KOPT-K1 (cell line): ENCODE measurements around the gene SH3BP2.

ENCODE experiments used
- H3K27ac ChIP-seq: fragments of 200-600 bp; sonication (generic); 2 replicates; pipeline ENCODE4 v1.5.1; 2016; ENCODE audit warnings: antibody characterized with exemption, mild to moderate bottlenecking, low read depth, low read length; ENCODE audit not compliant: poor library complexity, severe bottlenecking
- H3K36me3 ChIP-seq: fragments of 200-600 bp; sonication (generic); 2 replicates; pipeline ENCODE4 v1.5.1; 2017; ENCODE audit warnings: antibody characterized with exemption, mild to moderate bottlenecking, low read length, moderate library complexity; ENCODE audit not compliant: insufficient read depth
- H3K9me3 ChIP-seq: fragments of 200-600 bp; sonication (generic); 2 replicates; pipeline ENCODE4 v1.5.1; 2017; ENCODE audit warnings: antibody characterized with exemption, low read length, mild to moderate bottlenecking; ENCODE audit not compliant: insufficient read depth, poor library complexity, severe bottlenecking

SH3BP2 gene

DNA sequence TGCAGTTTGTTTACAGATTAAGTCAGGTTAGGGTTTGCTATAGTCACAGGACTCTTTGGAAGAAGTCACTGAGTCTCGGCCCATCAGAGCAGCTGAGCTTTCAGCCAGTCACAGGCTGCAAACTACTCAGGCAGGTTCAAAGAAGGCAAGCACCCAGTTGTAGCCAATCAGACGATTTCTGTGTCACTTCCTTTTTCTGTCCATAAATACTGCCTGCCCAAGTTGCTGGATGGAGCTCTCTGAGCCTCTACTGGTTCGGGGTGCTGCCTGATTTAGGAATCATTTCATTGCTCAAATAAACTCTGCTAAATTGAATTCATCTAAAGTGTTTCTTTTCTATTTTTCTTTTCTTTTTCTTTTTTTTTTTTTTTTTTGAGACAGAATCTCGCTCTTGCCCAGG is 7.3 kb upstream of the SH3BP2 start:
- H3K27ac ChIP-seq: peak overlapping the region; percentile 24
- no peaks in the 10 kb centered on the region for H3K9me3 ChIP-seq
- H3K36me3 ChIP-seq: no peaks in the 10 kb centered on the region

DNA sequence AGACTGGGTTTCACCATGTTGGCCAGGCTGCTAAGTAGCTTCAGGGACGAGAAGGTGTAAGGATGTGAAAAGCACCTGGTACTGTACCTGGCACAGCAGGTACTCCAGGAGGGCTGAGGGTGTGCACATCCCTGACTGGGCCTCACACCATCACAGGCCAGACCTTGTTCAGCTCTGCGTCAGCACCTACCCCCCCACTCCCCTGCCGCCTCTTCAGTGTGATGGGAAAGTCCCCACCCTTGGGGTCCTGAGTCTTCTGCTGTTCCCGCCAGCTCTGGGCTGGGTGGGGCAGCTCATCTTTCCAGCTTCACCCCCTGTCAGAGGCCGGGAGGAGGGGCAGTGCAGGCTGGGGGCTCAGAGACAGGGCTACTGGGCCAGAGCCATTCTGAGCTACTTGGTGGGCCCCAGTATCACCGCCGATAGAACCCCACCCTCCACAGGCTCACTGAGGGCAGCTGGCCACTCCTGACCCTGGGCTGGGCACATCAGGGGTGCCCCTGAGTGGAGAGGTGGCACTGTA is 6.7 kb upstream of the SH3BP2 start:
- H3K27ac ChIP-seq: no peak overlapping the region

DNA sequence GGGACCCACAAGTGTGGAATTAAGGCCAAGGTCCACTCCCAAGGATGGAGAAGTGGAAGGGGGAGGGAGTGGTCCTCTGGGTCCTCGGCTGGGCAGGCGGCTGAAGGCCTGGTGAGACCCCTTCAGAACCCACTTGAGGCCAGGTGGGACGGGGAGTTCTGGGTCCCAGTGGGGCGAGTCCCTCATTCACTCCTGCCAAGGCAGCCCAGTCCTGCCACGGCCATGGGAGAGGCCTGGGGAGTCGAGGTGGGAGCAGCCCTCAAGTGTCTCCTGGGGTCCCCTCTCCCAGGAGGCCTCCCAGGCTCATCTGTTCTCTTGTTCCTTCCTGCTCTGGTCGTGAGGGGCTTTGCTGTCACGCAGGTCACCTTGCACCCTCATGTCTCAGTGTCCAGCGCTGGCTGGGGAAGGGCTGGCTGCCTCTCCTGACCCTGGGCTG is 6.1 kb upstream of the SH3BP2 start:
- Histone ChIP-seq H3K27ac (peak overlapping the region; percentile 16), H3K9me3 (no peaks in the 10 kb centered on the region), H3K36me3 (no peaks in the 10 kb centered on the region)

More for the DNA sequence above, 6.7 kb upstream of the SH3BP2 start:
- H3K36me3 ChIP-seq: no peaks in the 10 kb centered on the region
- no peaks in the 10 kb centered on the region for H3K9me3 ChIP-seq

DNA sequence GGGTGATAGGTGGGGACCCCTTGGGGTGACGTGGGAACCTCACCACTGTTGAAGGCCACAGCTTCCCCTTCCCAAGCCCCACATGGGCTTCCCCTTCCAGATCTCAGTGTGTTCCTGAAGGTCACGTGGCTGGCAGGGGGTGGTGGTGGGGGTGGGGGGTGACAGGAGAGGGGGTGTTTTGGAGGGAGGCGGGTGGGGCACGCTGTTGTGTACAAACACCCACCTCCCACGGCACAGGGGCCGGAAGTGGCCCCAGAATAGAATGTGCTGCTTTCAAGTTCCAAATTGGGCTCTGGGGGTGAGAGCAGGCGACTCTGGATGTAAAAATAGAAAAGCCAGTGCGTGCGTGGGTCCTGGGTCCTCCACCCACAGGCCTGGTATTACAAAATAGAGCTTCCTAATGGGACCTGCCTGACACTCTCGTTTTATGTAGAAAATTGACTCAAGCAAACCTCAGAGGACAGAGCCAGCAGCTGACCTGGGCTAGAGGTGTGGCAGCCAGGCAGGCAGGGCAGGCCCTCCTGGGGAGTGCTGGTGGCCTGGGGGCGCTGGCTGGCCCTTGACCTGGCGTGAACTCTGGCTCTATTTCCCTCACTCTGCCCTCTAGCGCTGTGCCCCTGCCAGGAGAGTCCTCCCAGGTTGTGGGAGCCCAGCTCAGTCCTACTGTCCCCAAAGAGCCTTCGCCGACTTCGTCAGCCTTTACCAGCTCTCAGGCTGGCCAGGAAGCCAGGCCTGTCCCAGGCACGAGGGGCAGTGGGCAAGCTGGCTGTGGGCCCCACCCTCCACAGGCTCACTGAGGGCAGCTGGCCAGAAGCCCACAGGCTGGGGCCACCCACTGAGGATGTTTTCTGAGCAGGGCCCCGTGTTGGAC is 5.4 kb upstream of the SH3BP2 start:
- no peaks in the 10 kb centered on the region for H3K36me3 ChIP-seq
- H3K27ac ChIP-seq: peak overlapping the region; percentile 26
- H3K9me3 ChIP-seq: no peaks in the 10 kb centered on the region

DNA sequence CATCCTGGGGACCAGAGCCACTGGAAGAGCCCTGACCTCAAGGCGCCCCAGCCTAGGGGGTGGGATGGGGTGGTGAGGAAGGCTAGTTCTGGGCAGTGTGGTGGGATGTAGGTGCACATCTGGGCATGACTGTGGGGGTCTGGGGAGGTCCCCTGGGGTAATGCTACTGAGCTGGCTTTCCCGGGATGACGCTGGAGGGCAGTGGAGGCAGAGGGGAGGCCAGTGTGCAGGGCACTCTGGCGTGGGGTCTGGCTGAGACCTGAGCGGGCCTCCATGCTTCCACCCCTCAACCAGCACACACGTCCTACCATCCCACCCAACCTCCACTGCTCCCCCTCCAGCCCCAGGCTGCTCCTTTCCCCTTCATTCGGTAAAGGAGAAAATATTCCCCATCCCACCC is 4.8 kb upstream of the SH3BP2 start:
- Histone ChIP-seq H3K9me3 (no peaks in the 10 kb centered on the region), H3K27ac (no peak overlapping the region), H3K36me3 (no peaks in the 10 kb centered on the region)

DNA sequence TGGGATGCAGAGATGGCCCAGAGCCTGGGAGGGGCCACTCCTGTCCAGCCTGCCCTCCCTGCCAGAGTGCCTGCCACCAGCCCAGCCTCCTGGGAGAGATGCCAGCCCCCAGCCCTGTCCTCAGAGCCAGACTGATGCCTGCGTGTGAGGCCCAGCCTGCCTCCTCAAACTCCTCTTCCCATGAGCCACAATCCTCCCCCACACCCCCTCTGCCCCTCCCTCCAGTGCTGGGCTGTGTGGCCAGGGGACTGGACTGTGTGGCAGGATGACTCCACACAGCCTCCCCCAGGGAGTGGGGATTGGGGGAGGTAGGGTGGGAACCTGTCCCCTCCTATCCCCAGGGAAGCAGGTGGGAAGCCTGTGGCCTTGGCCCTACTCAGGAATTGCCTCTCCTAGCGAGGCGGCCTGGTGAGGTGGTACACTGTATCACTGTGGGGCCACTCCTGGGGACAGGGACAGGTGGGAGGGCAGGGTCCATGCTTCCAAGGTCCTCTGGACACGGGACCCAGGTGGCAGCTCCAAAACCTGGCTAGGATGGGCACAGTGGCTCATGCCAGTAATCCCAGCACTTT is 4.3 kb upstream of the SH3BP2 start:
- H3K9me3 ChIP-seq: no peaks in the 10 kb centered on the region
- H3K27ac ChIP-seq: no peak overlapping the region
- H3K36me3 ChIP-seq: no peaks in the 10 kb centered on the region

DNA sequence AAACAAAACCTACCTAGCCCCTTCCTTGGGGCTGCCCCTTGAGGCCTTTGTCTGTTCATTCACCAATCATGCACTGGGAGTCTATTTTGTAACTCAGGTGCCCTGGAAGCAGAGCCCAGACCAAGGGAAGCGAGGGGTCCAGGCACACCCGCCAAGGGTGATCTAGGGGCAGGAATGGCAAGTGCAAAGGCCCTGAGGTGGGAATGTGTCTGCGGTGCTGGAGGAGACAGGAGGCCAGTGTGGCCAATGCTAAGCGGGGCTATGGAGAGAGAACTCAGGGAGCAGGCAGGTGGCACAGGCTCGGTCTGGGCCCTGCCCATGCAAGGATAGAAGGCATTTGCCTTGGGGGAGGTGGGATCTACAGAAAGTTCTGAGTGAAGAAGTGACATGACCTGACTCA is 3.5 kb upstream of the SH3BP2 start:
- Histone ChIP-seq H3K9me3 (no peaks in the 10 kb centered on the region), H3K36me3 (no peaks in the 10 kb centered on the region), H3K27ac (no peak overlapping the region)

DNA sequence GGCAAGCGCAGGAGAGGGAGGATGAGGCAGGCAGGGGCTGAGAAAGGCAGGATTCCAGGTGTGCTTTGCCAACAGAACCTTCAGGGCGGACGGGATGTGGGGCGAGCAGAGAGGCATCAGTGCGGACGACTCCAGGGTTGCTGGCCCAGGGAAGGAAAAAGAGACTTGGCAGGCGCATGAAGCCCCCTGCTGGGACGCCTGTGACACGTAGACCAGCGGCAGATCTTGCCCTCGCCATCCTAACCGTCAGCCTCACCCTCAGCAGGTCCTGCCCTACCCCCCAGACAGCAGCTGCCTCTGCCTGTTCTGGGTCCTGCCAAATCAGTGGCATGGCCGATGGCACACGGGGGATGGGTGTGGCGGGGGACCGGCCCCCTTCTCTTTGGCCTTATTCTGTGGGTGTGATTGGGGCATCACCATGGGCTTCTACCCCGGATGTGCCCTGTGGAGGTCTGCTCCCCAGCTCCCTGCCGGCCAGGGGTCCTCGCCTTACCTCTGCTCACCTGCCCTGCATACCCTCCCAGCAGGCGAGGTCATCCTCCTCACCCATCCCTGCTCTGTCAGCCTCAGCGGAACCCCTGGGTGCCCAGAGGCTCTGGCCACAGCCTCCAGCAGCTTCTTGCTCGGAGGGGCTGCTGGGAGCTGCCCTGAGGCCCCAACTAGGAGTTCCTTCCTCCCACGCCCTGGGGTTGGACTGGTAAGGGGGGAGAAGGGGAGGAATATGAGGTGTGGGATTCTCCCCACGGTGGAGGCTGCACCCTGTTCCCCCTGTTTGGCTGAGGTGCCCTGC is 2.9 kb upstream of the SH3BP2 start:
- Histone ChIP-seq H3K9me3 (no peaks in the 10 kb centered on the region), H3K27ac (no peak overlapping the region)

DNA sequence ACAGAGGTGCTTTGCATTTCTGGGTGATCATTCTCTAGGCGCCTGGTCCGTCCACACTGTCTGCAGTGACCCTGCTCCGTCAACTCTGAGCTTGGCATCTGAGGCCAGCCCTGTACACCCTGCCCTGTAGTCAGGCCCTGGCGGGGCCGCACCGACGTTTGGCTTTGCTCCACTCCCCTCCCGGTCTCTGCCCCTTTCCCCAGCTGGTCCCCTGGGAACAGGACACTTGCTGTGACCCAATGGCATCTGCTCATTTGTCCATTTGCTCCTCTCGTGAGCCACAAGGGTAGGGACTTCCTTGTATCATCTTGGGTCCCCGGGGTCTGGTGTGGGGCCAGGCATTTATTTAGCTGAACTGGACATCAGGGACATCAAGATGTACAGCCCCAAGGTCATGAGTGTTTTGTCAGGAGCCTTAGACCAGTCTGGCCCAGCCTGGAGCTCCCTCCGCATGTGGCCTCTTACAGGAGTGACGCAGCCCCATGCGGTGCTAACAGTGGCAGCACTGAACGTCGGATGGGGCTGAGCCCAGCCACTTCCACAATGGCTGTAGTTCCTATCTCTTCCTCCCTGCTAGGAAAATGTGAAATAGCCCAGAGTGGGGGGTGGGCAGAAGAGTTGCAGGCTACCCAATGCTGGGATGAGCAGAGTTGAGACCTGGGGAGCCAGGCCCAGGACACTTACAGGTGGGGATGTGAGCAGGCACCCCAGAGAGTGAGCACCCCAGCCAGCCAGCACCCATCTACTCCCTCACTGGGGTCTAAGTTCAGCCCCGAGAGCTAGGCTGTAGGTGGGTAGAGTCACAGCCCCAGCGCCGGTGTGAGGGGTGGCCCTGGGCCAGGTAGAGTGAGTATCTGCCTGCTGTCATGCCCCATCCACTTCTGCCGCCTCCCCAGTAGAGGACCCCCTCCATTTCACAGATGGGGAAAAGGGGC is 2.0 kb upstream of the SH3BP2 start:
- Histone ChIP-seq H3K9me3 (no peaks in the 10 kb centered on the region), H3K36me3 (no peaks in the 10 kb centered on the region), H3K27ac (no peak overlapping the region)

More for the DNA sequence above, 2.9 kb upstream of the SH3BP2 start:
- no peaks in the 10 kb centered on the region for H3K36me3 ChIP-seq

DNA sequence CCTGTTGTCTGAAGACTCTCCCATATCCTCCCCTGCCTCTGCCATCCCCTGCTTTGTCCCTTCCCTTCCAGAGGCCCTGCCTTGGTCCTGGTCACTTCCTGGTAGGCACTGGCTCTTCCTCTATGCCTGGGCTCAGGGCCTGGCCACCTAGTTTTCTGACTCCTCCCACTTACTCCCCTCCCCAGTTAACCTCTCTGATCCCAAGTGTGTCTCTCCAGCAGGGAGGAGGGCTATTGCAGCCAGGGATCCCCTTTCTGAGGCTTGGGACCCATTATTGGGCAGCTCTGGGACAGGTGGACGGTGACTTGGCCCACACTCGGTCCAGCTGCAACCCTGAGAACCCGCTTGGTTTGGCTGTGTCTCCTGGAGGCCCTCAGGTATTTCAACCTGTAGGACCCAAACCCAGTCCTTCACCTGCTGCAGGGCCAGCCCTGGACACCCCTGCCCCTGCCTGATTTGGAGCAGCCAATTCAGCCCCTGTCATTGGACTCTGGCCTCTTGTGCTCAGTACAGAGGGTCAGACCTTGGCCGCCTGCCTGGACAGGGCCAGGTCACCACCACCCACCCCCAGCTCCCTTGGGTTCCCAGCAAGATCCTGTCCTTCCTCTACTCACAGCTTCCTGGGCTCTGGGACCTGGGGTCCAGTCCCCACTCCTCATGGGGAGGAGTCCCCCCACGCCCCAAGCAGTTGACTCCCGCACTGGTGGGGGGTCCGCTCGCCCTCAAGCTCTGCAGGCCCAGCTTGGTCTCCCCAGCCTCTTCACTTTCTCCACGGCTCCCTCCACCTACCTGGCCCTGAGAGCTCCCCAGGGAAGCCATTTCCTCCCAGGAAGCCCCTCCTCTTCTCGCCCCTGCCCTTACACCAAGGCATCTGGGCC is 1.1 kb upstream of the SH3BP2 start:
- H3K36me3 ChIP-seq: no peaks in the 10 kb centered on the region
- H3K27ac ChIP-seq: no peak overlapping the region
- H3K9me3 ChIP-seq: no peaks in the 10 kb centered on the region

DNA sequence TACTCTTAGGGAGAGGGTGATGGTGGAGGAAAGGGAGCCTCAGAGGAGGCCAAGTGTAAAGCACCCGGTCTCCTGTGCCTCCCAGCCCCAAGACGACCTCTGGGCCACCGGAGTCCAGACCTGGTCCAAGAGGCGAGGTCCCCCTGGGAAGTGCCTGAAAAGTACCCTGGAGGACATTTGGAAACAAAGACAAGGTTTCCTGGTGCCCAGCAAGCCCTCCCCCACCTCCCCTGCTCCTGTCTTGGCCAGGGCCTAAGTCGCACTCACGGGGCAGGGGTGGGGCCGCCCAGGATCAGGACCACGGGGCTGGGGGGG is 532 bp upstream of the SH3BP2 start:
- H3K27ac ChIP-seq: no peak overlapping the region

DNA sequence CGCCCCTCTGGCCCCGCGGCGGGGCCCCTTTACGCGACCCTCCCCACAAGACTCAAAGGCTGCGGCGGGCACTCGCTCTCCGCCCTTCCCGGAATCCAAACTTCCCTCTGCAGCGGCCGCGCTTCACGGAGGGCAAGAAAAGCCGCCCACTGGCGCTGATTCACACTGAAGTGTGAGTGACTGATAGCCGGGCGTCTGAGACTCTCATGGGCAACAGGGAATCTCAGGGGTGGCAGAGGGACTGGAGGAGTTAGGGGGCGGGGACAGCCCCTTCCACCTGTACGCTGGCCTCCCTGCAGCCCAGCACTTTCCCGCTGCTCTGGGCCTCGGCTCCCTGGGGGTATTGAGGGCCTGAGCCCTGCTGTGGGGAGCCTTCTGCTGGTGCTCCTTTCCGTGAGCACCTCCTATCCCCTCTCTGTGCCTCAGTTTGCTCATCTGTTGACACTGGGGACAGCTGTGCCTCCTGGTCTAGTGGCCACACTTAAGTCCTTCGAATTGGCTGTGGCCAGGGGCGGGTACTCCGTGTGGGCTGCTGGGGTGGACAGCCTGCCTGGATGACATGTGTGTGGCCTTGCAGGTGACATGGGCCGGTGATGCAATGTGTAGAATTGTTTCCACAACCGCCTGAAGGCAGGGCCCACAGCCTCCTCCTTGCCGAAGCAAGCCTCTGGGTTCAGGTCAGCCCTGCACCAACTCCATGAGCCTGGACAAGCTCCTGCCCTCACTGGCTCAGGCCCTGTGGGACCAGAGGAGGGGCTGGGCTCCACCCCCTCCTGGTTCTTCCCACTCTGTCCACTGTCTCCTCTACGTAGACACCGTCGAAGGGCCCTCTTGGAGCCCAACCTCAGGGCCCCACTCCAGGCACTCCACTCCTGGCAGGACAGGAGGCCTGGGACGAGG is 951 bp downstream of the SH3BP2 start:
- no peak overlapping the region for H3K27ac ChIP-seq
- H3K9me3 ChIP-seq: no peaks in the 10 kb centered on the region
- no peaks in the 10 kb centered on the region for H3K36me3 ChIP-seq

More for the DNA sequence above, 532 bp upstream of the SH3BP2 start:
- Histone ChIP-seq H3K9me3 (no peaks in the 10 kb centered on the region), H3K36me3 (no peaks in the 10 kb centered on the region)
